K562 (cell line): Measurements from ENCODE around the gene UBTD1. TPM values are rescaled to one million over a fixed set of nuclear protein-coding genes. Genes with fewer than 3 reads are reported as not detected.
A peak's percentile ranks its signal among the peaks of the same experiment; 100 is the strongest.

Experiments used
- ATAC-seq: fragments of 200-7000 bp; cut with Tn5 transposase; 3 replicates; pipeline ENCODE4 v1.9.1; 2020; ENCODE audit warnings: moderate library complexity
- BruUV-seq: library from RNA; stranded (reverse); fragments of 400-500 nt; replicated peaks from 2 replicates; lab custom pipeline; 2021; lab: Mats Ljungman, UMichigan
- CTCF ChIA-PET: fragments of 300-600 bp; formaldehyde crosslinking; extraction: SDS; loops from one replicate; lab custom pipeline; 2021; ENCODE audit warnings: low intra/inter-chr PET ratio; lab: Yijun Ruan, JAX
- POLR2A ChIA-PET: fragments of 300-600, 350-650 bp; sonication (Branson Sonifier 250); formaldehyde crosslinking; extraction: SDS; loops from one replicate; lab custom pipeline; 2021; ENCODE audit warnings: antibody characterized with exemption, inconsistent platforms; lab: Yijun Ruan, JAX
- DNase-seq, 4 experiments: peaks; one replicate each; pipeline versions ENCODE4 v3.0.0 to v3.0.0-alpha.2; 2011 to 2018; ENCODE audit warnings: low spot score in 3 of 4, mixed read lengths in 3 of 4; ENCODE audit errors: extremely low read depth in 1 of 4
- FAIRE-seq: peaks from 2 replicates; lab custom pipeline; 2011; peaks lifted over from hg19 to GRCh38; lab: Jason Lieb, UNC
- H2AFZ ChIP-seq: 2 replicates; pipeline ENCODE4 v1.6.0; 2011; ENCODE audit warnings: low read depth, low read length, control low read depth, inconsistent platforms
- H3K27ac ChIP-seq: fragments of 200-600 bp; 3 replicates; pipeline ENCODE4 v1.8.0; 2011; ENCODE audit warnings: low read depth, mild to moderate bottlenecking, control low read depth, inconsistent platforms, low read length, moderate library complexity, mixed read lengths; ENCODE audit errors: extremely low read depth
- H3K27me3 ChIP-seq, 2 experiments: fragments of 300-600 bp in 1 of 2; 2 replicates in 1 of 2; 3 replicates in 1 of 2; pipeline versions ENCODE4 v1.6.0 to v1.8.0; 2011; ENCODE audit warnings: inconsistent platforms in 2 of 2, low read length in 2 of 2, mild to moderate bottlenecking in 1 of 2, mixed read lengths in 1 of 2, moderate library complexity in 1 of 2; ENCODE audit not compliant: control insufficient read depth in 2 of 2, insufficient read depth in 2 of 2
- H3K36me3 ChIP-seq: fragments of 300-600 bp; 3 replicates; pipeline ENCODE4 v1.8.0; 2011; ENCODE audit warnings: mild to moderate bottlenecking, low read length, inconsistent platforms; ENCODE audit not compliant: control insufficient read depth, insufficient read depth
- H3K4me1 ChIP-seq, 2 experiments: fragments of 200-600 bp in 1 of 2; replicated peaks in 1 of 2; 2 replicates in 1 of 2; 3 replicates in 1 of 2; pipeline versions ENCODE4 v1.5.1 to v1.8.0; 2011; ENCODE audit warnings: inconsistent platforms in 2 of 2, low read length in 2 of 2, mild to moderate bottlenecking in 1 of 2, mixed read lengths in 1 of 2, moderate library complexity in 1 of 2; ENCODE audit not compliant: control insufficient read depth in 2 of 2, insufficient read depth in 2 of 2
- H3K4me2 ChIP-seq: 2 replicates; pipeline ENCODE4 v1.6.1; 2011; ENCODE audit warnings: low read length, control low read depth, inconsistent platforms, mixed read lengths; ENCODE audit not compliant: insufficient read depth
- H3K4me3 ChIP-seq: fragments of 200-600 bp; sonication (generic), shearing (Covaris generic); 2 replicates; pipeline ENCODE4 v1.5.1; 2016; ENCODE audit warnings: control low read depth, inconsistent platforms
- H3K79me2 ChIP-seq: fragments of 200-600 bp; 3 replicates; pipeline ENCODE4 v1.8.0; 2011; ENCODE audit warnings: low read length, inconsistent platforms; ENCODE audit not compliant: control insufficient read depth, insufficient read depth
- H3K9ac ChIP-seq, 2 experiments: 2 replicates each; pipeline versions ENCODE4 v1.6.0 to v1.6.1; 2011; ENCODE audit warnings: low read depth in 2 of 2, low read length in 2 of 2, control low read depth in 1 of 2, inconsistent platforms in 1 of 2, mild to moderate bottlenecking in 1 of 2, mixed read lengths in 1 of 2; ENCODE audit not compliant: insufficient read depth in 1 of 2
- H3K9me1 ChIP-seq: one replicate; pipeline ENCODE4 v1.6.0; 2011; ENCODE audit warnings: inconsistent platforms, mild to moderate bottlenecking, low read length, moderate library complexity; ENCODE audit not compliant: control insufficient read depth, insufficient read depth
- H3K9me3 ChIP-seq: replicated peaks from 2 replicates; pipeline ENCODE4 v1.5.1; 2011; ENCODE audit warnings: low read depth, low read length, inconsistent platforms; ENCODE audit not compliant: control insufficient read depth, insufficient read depth
- H4K20me1 ChIP-seq: replicated peaks from 2 replicates; pipeline ENCODE4 v1.6.1; 2011; ENCODE audit warnings: low read length, inconsistent platforms, mixed read lengths; ENCODE audit not compliant: control insufficient read depth, insufficient read depth
- HDAC8 ChIP-seq: fragments of 450-650 bp; IDR thresholded peaks from 2 replicates; pipeline ENCODE4 v1.6.1; 2016; ENCODE audit warnings: mild to moderate bottlenecking, missing genetic modification characterization, moderate library complexity, missing compliant biosample characterization
- PTTG1 ChIP-seq: fragments of 450-650 bp; IDR thresholded peaks from 2 replicates; pipeline ENCODE4 v1.6.1; 2016; ENCODE audit warnings: low read depth, mild to moderate bottlenecking, missing genetic modification characterization, missing compliant biosample characterization
- RFX7 ChIP-seq: fragments of 250-450 bp; sonication (Bioruptor Pico); IDR thresholded peaks from 2 replicates; pipeline ENCODE4 v1.5.1; 2021; ENCODE audit warnings: mild to moderate bottlenecking
- ZBTB2 ChIP-seq: fragments of 450-650 bp; IDR thresholded peaks from 2 replicates; pipeline ENCODE4 v1.6.1; 2016; ENCODE audit warnings: antibody characterized with exemption
- ZNF121 ChIP-seq: sonication (generic); formaldehyde crosslinking; conservative IDR thresholded peaks from 2 replicates; pipeline ENCODE4 v1.8.0; 2022; ENCODE audit warnings: missing genetic modification reagents
- ZNF324 ChIP-seq: fragments of 250-450 bp; sonication (Bioruptor Pico); IDR thresholded peaks from 2 replicates; pipeline ENCODE4 v1.4.0; 2020; ENCODE audit warnings: mild to moderate bottlenecking
- WGBS: fragments of 100-300 bp; shearing (Covaris generic); methylation state at CpG from one replicate; pipeline ENCODE4 v1.1.6; 2016; ENCODE audit warnings: low coverage, mixed read lengths; ENCODE audit not compliant: insufficient coverage; ENCODE audit errors: missing lambda C conversion rate; 5-methylcytosine and 5-hydroxymethylcytosine counted together
- in situ Hi-C: fragments of 300-500 bp; cut with MboI; formaldehyde crosslinking; loops from 4 replicates; pipeline ENCODE4 v1.15.0; 2018; ENCODE audit warnings: inconsistent platforms, mixed read lengths
- intact Hi-C: fragments of 100-400 bp; cut with micrococcal nuclease; formaldehyde crosslinking; loops from 2 replicates; pipeline ENCODE4 v1.14.2; 2022
- polyA plus RNA-seq, 8 experiments: library from polyadenylated mRNA; depleted of rRNA in 4 of 8; stranded (reverse) in 5 of 8; unstranded in 3 of 8; fragments of >200 nt; fragmentation: Nextera tagmentation in 2 of 8; fragmentation: Illumina TruSeq in 1 of 8; extraction: Ambion mirVana in 2 of 8; extraction: Trizol in 1 of 8; gene quantifications; 2 replicates each; pipeline versions ENCODE4 v1.2.1 to v1.2.3, GENCODE V29; 2011 to 2014; ENCODE audit warnings: inconsistent platforms in 1 of 8, missing spikeins in 1 of 8
- total RNA-seq, 7 experiments: library from RNA; depleted of rRNA in 6 of 7; stranded (reverse); fragments of >200 nt in 6 of 7; fragmentation: Illumina TruSeq in 2 of 7; extraction: Trizol in 2 of 7; gene quantifications; 2 replicates each; pipeline versions ENCODE4 v1.2.1 to v1.2.3, GENCODE V29; 2011 to 2021; ENCODE audit warnings: low replicate concordance in 1 of 7

The UBTD1 gene
- total and polyA plus RNA-seq, 9 of the 15 experiments (the other 6 are each of a cell fraction or from before 2014, with no cell fraction given) = 0.08 to 1.6 (median 0.81) TPM; not detected in 1

- 14% methylated on average over 6 of the region's 6 CpGs for WGBS
- H3K79me2 ChIP-seq = peaks cover 3% of the 10 kb centered on the region
- H3K36me3 ChIP-seq = no peaks in the 10 kb centered on the region
- CTCF ChIA-PET = no interaction called here
- peak; percentile 56; the same call in 1 of the 2 replicates for TF ChIP-seq ZNF121 (CRISPR knock-in tag)
- TF ChIP-seq PTTG1 (tag) = no peak
- TF ChIP-seq ZNF324 (CRISPR knock-in tag) = no peak
- TF ChIP-seq ZBTB2 = no peak
- no peak for TF ChIP-seq HDAC8 (tag)
- no peak for TF ChIP-seq RFX7 (CRISPR knock-in tag)
- TF ChIP-seq, all 486 proteins: peak for 1
- H3K9me1 ChIP-seq = no peaks in the 10 kb centered on the region
- no peak overlapping the region for H3K27ac ChIP-seq
- ATAC-seq (no peak), FAIRE-seq (no peak), DNase-seq (no peak)
- H3K27me3 ChIP-seq = peaks cover 6 to 26% of the 10 kb centered on the region in 2 experiments; a peak in 3 of 5 replicates
- intact Hi-C loops = no loop called here
- no peak overlapping the region for H3K9ac ChIP-seq
- peaks cover 6% of the 10 kb centered on the region; the same call in 1 of the 2 replicates for H4K20me1 ChIP-seq
- POLR2A ChIA-PET = no interaction called here
- no TSS peak for BruUV-seq
- in situ Hi-C loops = no loop called here
- H3K4me2 ChIP-seq = no peak overlapping the region
- no peak overlapping the region for H3K4me3 ChIP-seq
- H3K4me1 ChIP-seq = peaks cover 0 to 17% of the 10 kb centered on the region in 2 experiments; a peak in 3 of 5 replicates
- no peaks in the 10 kb centered on the region for H3K9me3 ChIP-seq
- no peak overlapping the region for H2AFZ ChIP-seq
Measured at GRCh38 chr10:97502916-97503315, 4.2 kb downstream of the UBTD1 start.
